Smooth muscle cell (in vitro differentiated cells): ENCODE data around the gene DGKI. TPM values are rescaled to one million over a fixed set of nuclear protein-coding genes. Genes with fewer than 3 reads are reported as not detected.

Source experiments
- DNase-seq: peaks from one replicate; lab custom pipeline; 2025; ENCODE audit not compliant: unreplicated experiment; lab: John Stamatoyannopoulos, UW
- H2AFZ ChIP-seq: fragments of 200-600 bp; sonication (generic); 2 replicates; pipeline ENCODE4 v1.6.0; 2016; ENCODE audit warnings: antibody characterized with exemption, low read depth, mild to moderate bottlenecking
- H3F3A ChIP-seq: fragments of 200-600 bp; sonication (generic); 2 replicates; pipeline ENCODE4 v1.6.0; 2017; ENCODE audit warnings: antibody characterized with exemption, low read depth
- H3K27ac ChIP-seq: fragments of 200-600 bp; sonication (generic); 2 replicates; pipeline ENCODE4 v1.5.1; 2016; ENCODE audit warnings: low read depth, mild to moderate bottlenecking
- H3K27me3 ChIP-seq: fragments of 200-600 bp; sonication (generic); 2 replicates; pipeline ENCODE4 v1.6.1; 2016; ENCODE audit warnings: low read depth, mild to moderate bottlenecking
- H3K36me3 ChIP-seq: fragments of 200-600 bp; sonication (generic); 2 replicates; pipeline ENCODE4 v1.5.1; 2016; ENCODE audit warnings: low read depth
- H3K4me1 ChIP-seq: fragments of 200-600 bp; sonication (generic); 2 replicates; pipeline ENCODE4 v1.5.1; 2016; ENCODE audit warnings: low read depth
- H3K4me2 ChIP-seq: fragments of 200-600 bp; sonication (generic); 2 replicates; pipeline ENCODE4 v1.6.0; 2016; ENCODE audit warnings: mild to moderate bottlenecking
- H3K4me3 ChIP-seq: fragments of 200-600 bp; sonication (generic); 2 replicates; pipeline ENCODE4 v1.5.1; 2016; ENCODE audit warnings: mild to moderate bottlenecking
- H3K79me2 ChIP-seq: fragments of 200-600 bp; sonication (generic); 2 replicates; pipeline ENCODE4 v1.6.0; 2016; ENCODE audit warnings: low read depth, mild to moderate bottlenecking
- H3K9ac ChIP-seq: fragments of 200-600 bp; sonication (generic); 2 replicates; pipeline ENCODE4 v1.6.0; 2016; ENCODE audit warnings: low read depth
- H3K9me3 ChIP-seq: fragments of 200-600 bp; sonication (generic); replicated peaks from 2 replicates; pipeline ENCODE4 v1.5.1; 2016; ENCODE audit warnings: low read depth
- H4K20me1 ChIP-seq: fragments of 200-600 bp; sonication (generic); 2 replicates; pipeline ENCODE4 v1.6.0; 2016; ENCODE audit warnings: low read depth
- WGBS: methylation state at CpG from one replicate; pipeline ENCODE4 v1.1.7; 2016; ENCODE audit warnings: low lambda C conversion rate; 5-methylcytosine and 5-hydroxymethylcytosine counted together
- polyA plus RNA-seq: library from polyadenylated mRNA; unstranded; fragments of >200 nt; fragmentation: Nextera tagmentation; extraction: Ambion mirVana; gene quantifications from 2 replicates; pipeline ENCODE4 v1.2.1, GENCODE V29; 2016
- total RNA-seq: library from RNA; depleted of rRNA; stranded (reverse); fragments of >200 nt; gene quantifications from 2 replicates; pipeline ENCODE4 v1.2.3, GENCODE V29; 2014
- TF ChIP-seq, protein P1 (sequence below): fragments of 200-600 bp; sonication (generic); IDR thresholded peaks from 2 replicates; pipeline ENCODE4 v1.5.1; 2017; ENCODE audit warnings: borderline replicate concordance, mild to moderate bottlenecking, antibody characterized with exemption; ENCODE audit not compliant: insufficient read depth, poor library complexity, severe bottlenecking

Gene DGKI
- total and polyA plus RNA-seq, 2 experiments from 2014 or later: 2.5 to 6.2 TPM

DNA sequence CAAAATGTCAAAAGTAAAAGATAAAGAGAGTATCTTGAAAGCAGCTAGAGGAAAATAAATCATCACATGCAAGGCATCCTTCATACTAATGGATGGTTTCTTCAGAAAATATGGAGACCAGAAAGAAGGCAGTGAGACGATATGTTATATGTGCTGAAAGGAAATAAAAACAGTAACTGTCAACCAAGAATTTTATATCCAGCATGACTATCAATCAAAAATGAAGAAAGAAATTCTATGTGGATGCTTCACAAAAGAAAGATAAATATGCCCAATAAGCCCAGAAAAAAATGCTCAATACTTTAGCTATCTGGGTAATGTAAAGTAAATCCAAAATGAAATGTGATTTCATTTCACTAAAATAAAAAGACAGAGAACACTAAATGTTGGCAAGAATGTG, 142.1 kb downstream of the DGKI start:
- H3K79me2 ChIP-seq: no peaks in the 10 kb centered on the region
- no peak overlapping the region for H3K4me2 ChIP-seq
- H3K4me3 ChIP-seq: no peak overlapping the region
- no peaks in the 10 kb centered on the region for H4K20me1 ChIP-seq
- no peak for DNase-seq
- H3K4me1 ChIP-seq: no peaks in the 10 kb centered on the region
- no peak overlapping the region for H3K9ac ChIP-seq
- H3K36me3 ChIP-seq: no peaks in the 10 kb centered on the region
- WGBS: 100% methylated on average over 1 of the region's 1 CpG
- H3K27ac ChIP-seq: no peak overlapping the region
- H2AFZ ChIP-seq: no peak overlapping the region
- peaks cover 4% of the 10 kb centered on the region for H3K9me3 ChIP-seq
- TF ChIP-seq, protein P1, sequence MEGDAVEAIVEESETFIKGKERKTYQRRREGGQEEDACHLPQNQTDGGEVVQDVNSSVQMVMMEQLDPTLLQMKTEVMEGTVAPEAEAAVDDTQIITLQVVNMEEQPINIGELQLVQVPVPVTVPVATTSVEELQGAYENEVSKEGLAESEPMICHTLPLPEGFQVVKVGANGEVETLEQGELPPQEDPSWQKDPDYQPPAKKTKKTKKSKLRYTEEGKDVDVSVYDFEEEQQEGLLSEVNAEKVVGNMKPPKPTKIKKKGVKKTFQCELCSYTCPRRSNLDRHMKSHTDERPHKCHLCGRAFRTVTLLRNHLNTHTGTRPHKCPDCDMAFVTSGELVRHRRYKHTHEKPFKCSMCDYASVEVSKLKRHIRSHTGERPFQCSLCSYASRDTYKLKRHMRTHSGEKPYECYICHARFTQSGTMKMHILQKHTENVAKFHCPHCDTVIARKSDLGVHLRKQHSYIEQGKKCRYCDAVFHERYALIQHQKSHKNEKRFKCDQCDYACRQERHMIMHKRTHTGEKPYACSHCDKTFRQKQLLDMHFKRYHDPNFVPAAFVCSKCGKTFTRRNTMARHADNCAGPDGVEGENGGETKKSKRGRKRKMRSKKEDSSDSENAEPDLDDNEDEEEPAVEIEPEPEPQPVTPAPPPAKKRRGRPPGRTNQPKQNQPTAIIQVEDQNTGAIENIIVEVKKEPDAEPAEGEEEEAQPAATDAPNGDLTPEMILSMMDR: no peak
- no peaks in the 10 kb centered on the region for H3K27me3 ChIP-seq
- no peaks in the 10 kb centered on the region for H3F3A ChIP-seq

DNA sequence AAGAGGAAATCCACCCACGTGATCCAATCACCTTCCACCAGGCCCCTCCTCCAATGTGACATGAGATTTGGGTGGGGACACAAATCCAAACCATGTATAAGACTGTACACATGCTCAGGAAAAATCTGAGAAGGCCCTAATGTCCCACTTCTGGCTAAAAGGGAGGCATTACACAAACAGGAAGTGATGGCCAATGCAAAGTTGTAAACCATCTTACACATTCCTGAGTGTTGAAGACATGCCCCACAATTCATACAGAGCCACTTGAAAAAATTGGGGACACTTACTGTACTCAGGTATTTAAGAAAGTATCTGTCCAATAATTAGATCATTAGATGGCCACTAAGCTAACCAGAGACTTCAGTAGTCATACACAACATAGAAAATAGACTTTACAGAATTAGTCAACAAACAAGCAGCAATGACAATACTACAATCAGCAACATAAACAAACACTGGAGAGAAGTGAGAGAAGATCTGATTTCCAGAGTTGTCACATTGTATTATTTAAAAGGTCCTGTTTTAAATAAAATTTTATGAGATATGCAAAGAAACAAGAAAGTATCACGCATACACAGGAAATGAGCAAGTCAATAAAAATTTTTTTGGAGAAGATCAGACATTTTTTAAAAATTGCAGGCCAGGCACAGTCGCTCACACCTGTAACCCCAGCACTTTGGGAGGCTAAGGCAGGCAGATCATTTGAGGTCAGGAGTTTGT, 143.3 kb downstream of the DGKI start:
- H3K27me3 ChIP-seq: no peaks in the 10 kb centered on the region
- H3F3A ChIP-seq: no peaks in the 10 kb centered on the region
- peaks cover 4% of the 10 kb centered on the region for H3K9me3 ChIP-seq
- H3K9ac ChIP-seq: no peak overlapping the region
- no peak overlapping the region for H3K4me2 ChIP-seq
- H4K20me1 ChIP-seq: no peaks in the 10 kb centered on the region
- no peak overlapping the region for H3K4me3 ChIP-seq
- TF ChIP-seq, protein P1: no peak
- no peaks in the 10 kb centered on the region for H3K36me3 ChIP-seq
- H3K4me1 ChIP-seq: no peaks in the 10 kb centered on the region
- no peak for DNase-seq
- H3K27ac ChIP-seq: no peak overlapping the region
- H2AFZ ChIP-seq: no peak overlapping the region
- 89% methylated on average over 3 of the region's 3 CpGs for WGBS
- no peaks in the 10 kb centered on the region for H3K79me2 ChIP-seq

DNA sequence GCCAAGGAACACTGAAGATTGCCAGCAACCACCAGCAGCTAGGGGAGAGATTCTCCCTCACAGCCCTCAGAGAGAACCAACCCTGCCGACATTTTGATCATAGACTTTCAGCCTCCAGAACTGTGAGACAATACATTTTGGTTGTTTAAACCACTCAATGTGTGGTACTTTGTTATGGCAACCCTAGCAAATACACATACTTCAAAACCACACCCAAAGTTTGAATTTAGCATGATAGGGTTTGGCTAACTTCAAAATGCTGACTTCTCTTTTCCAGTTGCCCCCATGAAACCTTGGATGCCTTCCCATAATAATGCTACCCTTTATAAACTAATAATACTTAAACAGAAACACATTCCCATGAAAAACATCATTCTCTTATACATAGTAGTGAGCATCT, 149.8 kb downstream of the DGKI start:
- no peak for DNase-seq
- H3K27ac ChIP-seq: no peak overlapping the region

More for the DNA sequence above, 149.8 kb downstream of the DGKI start:
- no peak overlapping the region for H3K4me3 ChIP-seq
- no peaks in the 10 kb centered on the region for H3K27me3 ChIP-seq
- no peaks in the 10 kb centered on the region for H3K4me1 ChIP-seq
- no peaks in the 10 kb centered on the region for H3K36me3 ChIP-seq
- H3K9me3 ChIP-seq: no peaks in the 10 kb centered on the region
- H3F3A ChIP-seq: no peaks in the 10 kb centered on the region
- TF ChIP-seq, protein P1: no peak
- H3K79me2 ChIP-seq: no peaks in the 10 kb centered on the region
- H2AFZ ChIP-seq: no peak overlapping the region
- no peak overlapping the region for H3K4me2 ChIP-seq
- 91% methylated on average over 1 of the region's 1 CpG for WGBS
- no peaks in the 10 kb centered on the region for H4K20me1 ChIP-seq
- H3K9ac ChIP-seq: no peak overlapping the region
